Suprapubic skin (tissue), 4 donors: ENCODE measurements around the gene VIPR1. TPM values are rescaled to one million over a fixed set of nuclear protein-coding genes. Genes with fewer than 3 reads are reported as not detected.
A peak's percentile ranks its signal among the peaks of the same experiment; 100 is the strongest.

Source experiments
- DNase-seq, 2 donors: peaks; one replicate each; pipeline ENCODE4 v3.0.0-alpha.2; 2019; ENCODE audit warnings: low spot score in 2 of 2
- H3K27ac ChIP-seq: fragments of 200-600 bp; sonication (generic); one replicate; pipeline ENCODE4 v1.5.1; 2019
- H3K27me3 ChIP-seq: fragments of 200-600 bp; sonication (generic); one replicate; pipeline ENCODE4 v1.5.1; 2019
- H3K36me3 ChIP-seq: fragments of 200-600 bp; sonication (generic); one replicate; pipeline ENCODE4 v1.5.1; 2019
- H3K4me1 ChIP-seq: fragments of 200-600 bp; sonication (generic); one replicate; pipeline ENCODE4 v1.5.1; 2019
- H3K4me3 ChIP-seq: fragments of 200-600 bp; sonication (generic); one replicate; pipeline ENCODE4 v1.5.1; 2019; ENCODE audit warnings: mild to moderate bottlenecking
- H3K9me3 ChIP-seq: fragments of 200-600 bp; sonication (generic); one replicate; pipeline ENCODE4 v1.5.1; 2019
- CTCF ChIP-seq, 2 donors: fragments of 200-600 bp in 1 of 2; fragments of 450-650 bp in 1 of 2; sonication (generic) in 1 of 2; IDR thresholded peaks; one replicate each; pipeline ENCODE4 v1.5.1; 2016 to 2019; ENCODE audit warnings: antibody characterized with exemption in 2 of 2, mild to moderate bottlenecking in 1 of 2, moderate library complexity in 1 of 2
- EP300 ChIP-seq: sonication (generic); formaldehyde crosslinking; IDR thresholded peaks from one replicate; pipeline ENCODE4 v1.6.1; 2017; ENCODE audit warnings: antibody characterized with exemption
- POLR2A ChIP-seq, 2 donors: fragments of 450-650 bp; IDR thresholded peaks; one replicate each; pipeline ENCODE4 v1.6.1; 2017; ENCODE audit warnings: antibody characterized with exemption in 2 of 2, mild to moderate bottlenecking in 2 of 2, moderate library complexity in 2 of 2
- POLR2AphosphoS5 ChIP-seq, 3 donors: sonication (generic); formaldehyde crosslinking; IDR thresholded peaks; one replicate each; pipeline ENCODE4 v1.6.1; 2017; ENCODE audit warnings: antibody characterized with exemption in 3 of 3
- WGBS: methylation state at CpG from one replicate; pipeline ENCODE4 v1.1.5; 2018; 5-methylcytosine and 5-hydroxymethylcytosine counted together
- total RNA-seq, 4 donors: library from RNA; depleted of rRNA; stranded (reverse); fragments of >200 nt; gene quantifications; one replicate each; pipeline ENCODE4 v1.1.0, GENCODE V29; 2016

The VIPR1 gene
- total RNA-seq, 4 donors from 2014 or later = 39.8 to 148 (median 74.3) TPM

GRCh38 chr3:42490243-42490642, 12.2 kb upstream of the VIPR1 start:
- H3K27me3 ChIP-seq = no peaks in the 10 kb centered on the region
- peaks cover 20% of the 10 kb centered on the region for H3K4me1 ChIP-seq
- DNase-seq = peak; percentile 66 to 81
- no peaks in the 10 kb centered on the region for H3K9me3 ChIP-seq
- H3K4me3 ChIP-seq = no peak overlapping the region
- peak overlapping the region; percentile 30 for H3K27ac ChIP-seq
- TF ChIP-seq EP300 (no peak), CTCF (IDR thresholded peaks at IDR 0.05) (no peak), POLR2AphosphoS5 (IDR thresholded peaks at IDR 0.05) (no peak), POLR2A (IDR thresholded peaks at IDR 0.05) (no peak)
- H3K36me3 ChIP-seq = no peaks in the 10 kb centered on the region
- 32% methylated on average over 5 of the region's 5 CpGs for WGBS

GRCh38 chr3:42491881-42492507, 10.4 kb upstream of the VIPR1 start:
- no peaks in the 10 kb centered on the region for H3K36me3 ChIP-seq
- H3K9me3 ChIP-seq = no peaks in the 10 kb centered on the region
- H3K27me3 ChIP-seq = no peaks in the 10 kb centered on the region
- H3K4me1 ChIP-seq = peaks cover 20% of the 10 kb centered on the region
- H3K27ac ChIP-seq = no peak overlapping the region
- no peak overlapping the region for H3K4me3 ChIP-seq
- TF ChIP-seq POLR2A (IDR thresholded peaks at IDR 0.05) (no peak), CTCF (IDR thresholded peaks at IDR 0.05) (no peak), POLR2AphosphoS5 (IDR thresholded peaks at IDR 0.05) (no peak), EP300 (no peak)
- peak; percentile 44 to 71 for DNase-seq
- 85% methylated on average over 3 of the region's 3 CpGs for WGBS

GRCh38 chr3:42492508-42493080, 9.8 kb upstream of the VIPR1 start:
- peak; percentile 33 to 62 for DNase-seq

GRCh38 chr3:42493126-42493797, 9.2 kb upstream of the VIPR1 start:
- peak; percentile 48 to 62 for DNase-seq
- H3K4me1 ChIP-seq = peaks cover 20% of the 10 kb centered on the region
- 88% methylated on average over 7 of the region's 7 CpGs for WGBS
- no peaks in the 10 kb centered on the region for H3K9me3 ChIP-seq
- no peak overlapping the region for H3K27ac ChIP-seq
- no peak overlapping the region for H3K4me3 ChIP-seq
- TF ChIP-seq POLR2AphosphoS5 (IDR thresholded peaks at IDR 0.05) (no peak), EP300 (no peak), POLR2A (IDR thresholded peaks at IDR 0.05) (no peak), CTCF (IDR thresholded peaks at IDR 0.05) (no peak)
- H3K36me3 ChIP-seq = no peaks in the 10 kb centered on the region
- H3K27me3 ChIP-seq = no peaks in the 10 kb centered on the region

More at GRCh38 chr3:42492508-42493080, 9.8 kb upstream of the VIPR1 start:
- H3K27ac ChIP-seq = no peak overlapping the region
- no peaks in the 10 kb centered on the region for H3K36me3 ChIP-seq
- no peak overlapping the region for H3K4me3 ChIP-seq
- peaks cover 20% of the 10 kb centered on the region for H3K4me1 ChIP-seq
- no peak for TF ChIP-seq POLR2AphosphoS5 (IDR thresholded peaks at IDR 0.05)
- TF ChIP-seq POLR2A (IDR thresholded peaks at IDR 0.05) = no peak
- no peak for TF ChIP-seq CTCF (IDR thresholded peaks at IDR 0.05)
- no peak for TF ChIP-seq EP300
- 86% methylated on average over 6 of the region's 6 CpGs for WGBS
- H3K27me3 ChIP-seq = no peaks in the 10 kb centered on the region
- H3K9me3 ChIP-seq = no peaks in the 10 kb centered on the region

GRCh38 chr3:42493798-42494151, 8.7 kb upstream of the VIPR1 start:
- 77% methylated on average over 3 of the region's 3 CpGs for WGBS
- H3K27me3 ChIP-seq = no peaks in the 10 kb centered on the region
- no peak overlapping the region for H3K4me3 ChIP-seq
- TF ChIP-seq EP300 (no peak), POLR2A (IDR thresholded peaks at IDR 0.05) (no peak), CTCF (IDR thresholded peaks at IDR 0.05) (no peak), POLR2AphosphoS5 (IDR thresholded peaks at IDR 0.05) (no peak)
- H3K36me3 ChIP-seq = no peaks in the 10 kb centered on the region
- no peaks in the 10 kb centered on the region for H3K9me3 ChIP-seq
- no peak overlapping the region for H3K27ac ChIP-seq
- DNase-seq = peak; percentile 38 to 48
- H3K4me1 ChIP-seq = peaks cover 20% of the 10 kb centered on the region
